ENCODE results near the gene GLB1L.
"Not testable (repeated sequence)": the region's sequence is repeated elsewhere in the genome, so short reads cannot be mapped to it uniquely, and the experiment has no call there.

The GLB1L gene

DNA sequence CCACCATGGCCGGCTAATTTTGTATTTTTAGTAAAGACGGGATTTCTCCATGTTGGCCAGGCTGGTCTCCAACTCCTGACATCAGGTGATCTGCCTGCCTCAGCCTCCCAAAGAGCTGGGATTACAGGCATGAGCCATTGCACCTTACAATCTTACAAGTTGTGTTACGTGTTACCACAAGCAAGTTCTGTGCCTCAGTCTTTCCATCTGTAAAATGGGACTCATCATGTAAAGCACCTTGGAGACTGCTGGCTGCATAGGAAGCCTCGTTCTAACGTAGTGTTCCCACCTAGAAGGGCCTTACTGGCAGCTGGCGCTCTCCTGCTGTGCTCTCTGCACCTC, 43.9 kb upstream of the GLB1L start:
- Histone ChIP-seq H3K9ac (no peak overlapping the region), H3K27ac (no peak overlapping the region), H3K36me3 (ENCODE audit: insufficient read depth) (no peaks in the 10 kb centered on the region), H3K4me1 (ENCODE audit: low read depth, poor library complexity, severe bottlenecking) (no peaks in the 10 kb centered on the region), H3K4me3 (IDR thresholded peaks at IDR 0.05; ENCODE audit: insufficient read depth, low read depth, low read length) (no peak overlapping the region), H2AFZ (ENCODE audit: low read depth) (no peak overlapping the region), H3K79me2 (ENCODE audit: insufficient read depth, low read depth) (no peaks in the 10 kb centered on the region), H4K20me1 (ENCODE audit: insufficient read depth) (no peaks in the 10 kb centered on the region), H3K27me3 (ENCODE audit: insufficient read depth, low read depth) (peaks cover 9% of the 10 kb centered on the region; the same call in 1 of the 2 replicates), H3K4me2 (no peak overlapping the region)
- TF ChIP-seq, protein P1, sequence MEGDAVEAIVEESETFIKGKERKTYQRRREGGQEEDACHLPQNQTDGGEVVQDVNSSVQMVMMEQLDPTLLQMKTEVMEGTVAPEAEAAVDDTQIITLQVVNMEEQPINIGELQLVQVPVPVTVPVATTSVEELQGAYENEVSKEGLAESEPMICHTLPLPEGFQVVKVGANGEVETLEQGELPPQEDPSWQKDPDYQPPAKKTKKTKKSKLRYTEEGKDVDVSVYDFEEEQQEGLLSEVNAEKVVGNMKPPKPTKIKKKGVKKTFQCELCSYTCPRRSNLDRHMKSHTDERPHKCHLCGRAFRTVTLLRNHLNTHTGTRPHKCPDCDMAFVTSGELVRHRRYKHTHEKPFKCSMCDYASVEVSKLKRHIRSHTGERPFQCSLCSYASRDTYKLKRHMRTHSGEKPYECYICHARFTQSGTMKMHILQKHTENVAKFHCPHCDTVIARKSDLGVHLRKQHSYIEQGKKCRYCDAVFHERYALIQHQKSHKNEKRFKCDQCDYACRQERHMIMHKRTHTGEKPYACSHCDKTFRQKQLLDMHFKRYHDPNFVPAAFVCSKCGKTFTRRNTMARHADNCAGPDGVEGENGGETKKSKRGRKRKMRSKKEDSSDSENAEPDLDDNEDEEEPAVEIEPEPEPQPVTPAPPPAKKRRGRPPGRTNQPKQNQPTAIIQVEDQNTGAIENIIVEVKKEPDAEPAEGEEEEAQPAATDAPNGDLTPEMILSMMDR (conservative IDR thresholded peaks at IDR 0.05; ENCODE audit: low read depth, low read length), result no peak

DNA sequence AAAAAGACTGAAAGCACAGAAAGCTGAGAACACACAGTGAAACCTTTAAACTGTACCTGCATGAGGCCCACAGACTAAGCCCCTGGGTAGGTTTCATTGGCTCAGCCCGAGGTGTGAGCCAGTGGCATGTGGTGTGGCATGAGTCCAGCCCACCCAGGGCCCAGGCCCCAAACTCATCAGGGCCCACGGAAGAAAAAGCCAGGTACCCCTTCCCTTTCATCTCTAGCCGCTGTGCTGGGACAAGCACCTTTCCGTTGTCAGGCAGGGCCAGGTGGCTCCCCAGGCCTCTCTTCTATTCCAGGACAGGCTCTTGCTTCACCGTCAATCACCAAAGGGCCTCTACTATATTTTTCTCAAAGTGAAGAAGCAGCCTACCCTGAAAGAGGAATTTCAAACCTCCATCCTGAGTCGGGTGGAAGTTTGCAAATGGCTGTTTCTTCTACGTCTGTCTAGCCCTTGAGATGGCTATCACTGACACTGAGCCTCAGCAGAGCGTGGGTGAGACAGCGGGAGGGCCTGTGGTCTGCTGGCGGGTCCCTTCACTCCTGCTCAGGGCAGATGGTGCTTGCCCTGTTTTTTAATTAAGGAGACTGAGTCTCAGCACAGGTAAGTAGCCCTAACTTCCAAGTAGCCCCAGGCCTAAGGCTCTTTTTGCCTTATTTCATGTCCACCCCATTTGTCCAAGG, 42.5 kb upstream of the GLB1L start:
- Histone ChIP-seq H2AFZ (ENCODE audit: low read depth) (no peak overlapping the region), H3K4me2 (no peak overlapping the region), H3K9ac (no peak overlapping the region), H3K27ac (no peak overlapping the region), H3K79me2 (ENCODE audit: insufficient read depth, low read depth) (no peaks in the 10 kb centered on the region), H3K27me3 (ENCODE audit: insufficient read depth, low read depth) (peaks cover 8% of the 10 kb centered on the region; the same call in 1 of the 2 replicates), H4K20me1 (ENCODE audit: insufficient read depth) (no peaks in the 10 kb centered on the region), H3K4me1 (ENCODE audit: low read depth, poor library complexity, severe bottlenecking) (no peaks in the 10 kb centered on the region), H3K36me3 (ENCODE audit: insufficient read depth) (no peaks in the 10 kb centered on the region), H3K4me3 (IDR thresholded peaks at IDR 0.05; ENCODE audit: insufficient read depth, low read depth, low read length) (no peak overlapping the region)
- TF ChIP-seq, protein P1 (conservative IDR thresholded peaks at IDR 0.05; ENCODE audit: low read depth, low read length), result no peak

DNA sequence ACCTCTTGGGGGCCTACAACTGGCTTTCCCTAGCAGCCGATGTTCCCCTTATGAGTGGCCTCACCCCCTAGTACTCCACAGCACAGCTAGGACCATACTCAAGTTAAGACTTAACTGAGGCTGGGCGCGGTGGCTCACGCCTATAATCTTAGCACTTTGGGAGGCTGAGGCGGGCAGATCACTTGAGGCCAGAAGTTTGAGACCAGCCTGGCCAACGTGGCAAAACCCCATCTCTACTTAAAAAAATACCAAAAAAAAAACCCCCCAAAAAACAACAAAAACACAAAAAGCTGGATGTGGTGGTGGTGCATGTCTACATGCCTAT, 41.8 kb upstream of the GLB1L start:
- H3K4me3 ChIP-seq (IDR thresholded peaks at IDR 0.05; ENCODE audit: insufficient read depth, low read depth, low read length); H3K79me2 ChIP-seq (ENCODE audit: insufficient read depth, low read depth); H2AFZ ChIP-seq (ENCODE audit: low read depth); H3K36me3 ChIP-seq (ENCODE audit: insufficient read depth); H3K27ac ChIP-seq; H3K27me3 ChIP-seq (ENCODE audit: insufficient read depth, low read depth); H4K20me1 ChIP-seq (ENCODE audit: insufficient read depth); H3K9ac ChIP-seq; H3K4me1 ChIP-seq (ENCODE audit: low read depth, poor library complexity, severe bottlenecking); H3K4me2 ChIP-seq: not testable (repeated sequence)

DNA sequence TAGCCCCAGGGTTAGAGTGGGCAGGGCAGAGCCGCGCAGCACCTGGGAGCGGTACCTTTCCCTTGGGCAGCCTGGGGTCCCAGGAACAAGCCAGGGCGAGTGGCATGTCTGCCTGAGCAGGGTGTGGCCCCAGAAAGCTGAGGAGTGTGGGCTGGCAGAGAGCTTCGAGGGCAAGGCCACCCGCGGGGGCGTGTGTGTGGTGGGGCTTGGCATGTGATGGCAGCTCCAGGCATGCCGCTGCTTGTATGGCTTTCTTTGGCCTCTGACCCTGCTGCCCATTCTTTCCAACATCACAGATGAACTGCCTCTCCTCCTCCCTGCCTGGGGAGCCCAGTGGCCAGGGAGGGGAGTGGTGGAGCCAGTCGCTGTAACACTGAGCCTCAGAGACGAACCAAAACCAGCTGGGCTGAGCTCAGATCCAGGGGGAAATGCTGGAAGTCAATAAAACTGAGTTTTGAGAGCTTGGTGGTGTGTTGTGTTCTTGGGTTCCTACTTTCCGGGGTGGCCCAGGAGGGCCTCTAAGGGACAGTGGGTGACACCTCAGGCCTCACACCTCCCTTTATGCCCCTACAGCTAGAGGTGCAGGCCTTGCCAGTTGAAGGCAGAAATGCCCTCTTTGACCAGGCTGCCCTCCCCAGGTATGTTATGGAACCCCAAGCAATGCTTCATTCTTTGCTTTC, 41.3 kb upstream of the GLB1L start:
- no peaks in the 10 kb centered on the region for H3K4me1 ChIP-seq (ENCODE audit: low read depth, poor library complexity, severe bottlenecking)
- no peaks in the 10 kb centered on the region for H3K79me2 ChIP-seq (ENCODE audit: insufficient read depth, low read depth)
- no peak overlapping the region for H3K9ac ChIP-seq
- H2AFZ ChIP-seq (ENCODE audit: low read depth), result no peak overlapping the region
- TF ChIP-seq, protein P1 (conservative IDR thresholded peaks at IDR 0.05; ENCODE audit: low read depth, low read length), result no peak
- H4K20me1 ChIP-seq (ENCODE audit: insufficient read depth), result no peaks in the 10 kb centered on the region
- H3K36me3 ChIP-seq (ENCODE audit: insufficient read depth), result no peaks in the 10 kb centered on the region
- no peak overlapping the region for H3K4me2 ChIP-seq
- H3K27me3 ChIP-seq (ENCODE audit: insufficient read depth, low read depth), result peaks cover 6% of the 10 kb centered on the region; the same call in 1 of the 2 replicates
- H3K4me3 ChIP-seq (IDR thresholded peaks at IDR 0.05; ENCODE audit: insufficient read depth, low read depth, low read length), result no peak overlapping the region
- H3K27ac ChIP-seq, result no peak overlapping the region

DNA sequence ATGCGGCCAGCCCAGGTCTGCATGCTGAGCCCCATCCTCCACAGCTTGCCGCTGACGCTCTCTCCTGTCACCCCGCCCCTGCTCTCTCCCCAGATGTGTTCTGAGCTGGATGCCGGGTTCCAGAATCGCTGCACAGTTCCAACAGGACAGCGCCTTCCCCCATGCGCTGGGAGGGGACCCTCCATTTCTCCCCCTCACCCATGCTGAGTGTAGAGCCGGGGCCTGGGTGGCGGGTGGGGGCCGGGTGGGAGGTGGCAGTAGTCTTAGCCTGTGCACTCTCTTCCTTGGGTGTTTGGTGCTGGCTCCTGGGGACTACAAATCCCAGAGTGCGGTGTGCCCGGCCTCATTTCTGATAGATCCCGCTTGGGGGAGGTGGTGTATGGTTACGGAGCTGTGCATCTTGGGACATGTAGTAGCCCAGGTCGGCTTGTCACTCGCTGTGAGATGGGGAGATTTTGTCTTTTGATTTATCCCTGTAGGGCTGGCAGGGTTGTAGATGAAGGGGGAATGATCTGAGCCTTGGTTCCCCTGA, 40.7 kb upstream of the GLB1L start:
- no peaks in the 10 kb centered on the region for H3K36me3 ChIP-seq (ENCODE audit: insufficient read depth)
- no peaks in the 10 kb centered on the region for H3K4me1 ChIP-seq (ENCODE audit: low read depth, poor library complexity, severe bottlenecking)
- peaks cover 3% of the 10 kb centered on the region; the same call in 1 of the 2 replicates for H3K27me3 ChIP-seq (ENCODE audit: insufficient read depth, low read depth)
- no peaks in the 10 kb centered on the region for H3K79me2 ChIP-seq (ENCODE audit: insufficient read depth, low read depth)
- TF ChIP-seq, protein P1 (conservative IDR thresholded peaks at IDR 0.05; ENCODE audit: low read depth, low read length), result no peak
- H3K27ac ChIP-seq, result no peak overlapping the region
- no peak overlapping the region for H3K9ac ChIP-seq
- H3K4me3 ChIP-seq (IDR thresholded peaks at IDR 0.05; ENCODE audit: insufficient read depth, low read depth, low read length), result no peak overlapping the region
- no peaks in the 10 kb centered on the region for H4K20me1 ChIP-seq (ENCODE audit: insufficient read depth)
- H3K4me2 ChIP-seq, result no peak overlapping the region
- no peak overlapping the region for H2AFZ ChIP-seq (ENCODE audit: low read depth)

Data from KMS-11 (cell line).